Gastroesophageal sphincter (tissue), 3 donors: ENCODE data around the gene TOX4.

Experiments used
- CTCF ChIP-seq, 4 experiments: fragments of 200-600 bp in 2 of 4; fragments of 450-650 bp in 2 of 4; sonication (generic) in 1 of 4; IDR thresholded peaks; one replicate each; pipeline ENCODE4 v1.5.1; 2017 to 2019; ENCODE audit warnings: antibody characterized with exemption in 4 of 4, mild to moderate bottlenecking in 2 of 4, moderate library complexity in 2 of 4
- POLR2A ChIP-seq, 2 donors: fragments of 450-650 bp; IDR thresholded peaks; one replicate each; pipeline ENCODE4 v1.6.1; 2017; ENCODE audit warnings: antibody characterized with exemption in 2 of 2, mild to moderate bottlenecking in 2 of 2, moderate library complexity in 1 of 2
- POLR2AphosphoS5 ChIP-seq: sonication (generic); formaldehyde crosslinking; IDR thresholded peaks from one replicate; pipeline ENCODE4 v1.6.1; 2017; ENCODE audit warnings: antibody characterized with exemption

GRCh38 chr14:21526672-21527317, 49.8 kb downstream of the TOX4 start:
- TF ChIP-seq POLR2AphosphoS5 = no peak
- no peak for TF ChIP-seq CTCF (IDR thresholded peaks at IDR 0.05)
- TF ChIP-seq POLR2A (IDR thresholded peaks at IDR 0.05) = no peak
